Vagina (tissue), 2 donors: ENCODE data around the gene FERMT2.

Source experiments
- POLR2A ChIP-seq, 2 donors: fragments of 450-650 bp; IDR thresholded peaks; one replicate each; pipeline ENCODE4 v1.6.1; 2017; ENCODE audit warnings: antibody characterized with exemption in 2 of 2, mild to moderate bottlenecking in 2 of 2, moderate library complexity in 2 of 2
- TF ChIP-seq, protein P1 (sequence below), 3 experiments: fragments of 450-650 bp in 2 of 3; fragments of 200-600 bp in 1 of 3; sonication (generic) in 1 of 3; IDR thresholded peaks; one replicate each; pipeline ENCODE4 v1.5.1; 2017 to 2019; ENCODE audit warnings: antibody characterized with exemption in 3 of 3, mild to moderate bottlenecking in 2 of 3, moderate library complexity in 2 of 3

GRCh38 chr14:52919971-52920370, 30.9 kb downstream of the FERMT2 start:
- TF ChIP-seq, protein P1, sequence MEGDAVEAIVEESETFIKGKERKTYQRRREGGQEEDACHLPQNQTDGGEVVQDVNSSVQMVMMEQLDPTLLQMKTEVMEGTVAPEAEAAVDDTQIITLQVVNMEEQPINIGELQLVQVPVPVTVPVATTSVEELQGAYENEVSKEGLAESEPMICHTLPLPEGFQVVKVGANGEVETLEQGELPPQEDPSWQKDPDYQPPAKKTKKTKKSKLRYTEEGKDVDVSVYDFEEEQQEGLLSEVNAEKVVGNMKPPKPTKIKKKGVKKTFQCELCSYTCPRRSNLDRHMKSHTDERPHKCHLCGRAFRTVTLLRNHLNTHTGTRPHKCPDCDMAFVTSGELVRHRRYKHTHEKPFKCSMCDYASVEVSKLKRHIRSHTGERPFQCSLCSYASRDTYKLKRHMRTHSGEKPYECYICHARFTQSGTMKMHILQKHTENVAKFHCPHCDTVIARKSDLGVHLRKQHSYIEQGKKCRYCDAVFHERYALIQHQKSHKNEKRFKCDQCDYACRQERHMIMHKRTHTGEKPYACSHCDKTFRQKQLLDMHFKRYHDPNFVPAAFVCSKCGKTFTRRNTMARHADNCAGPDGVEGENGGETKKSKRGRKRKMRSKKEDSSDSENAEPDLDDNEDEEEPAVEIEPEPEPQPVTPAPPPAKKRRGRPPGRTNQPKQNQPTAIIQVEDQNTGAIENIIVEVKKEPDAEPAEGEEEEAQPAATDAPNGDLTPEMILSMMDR (IDR thresholded peaks at IDR 0.05): no peak
- TF ChIP-seq POLR2A (IDR thresholded peaks at IDR 0.05): no peak
